ENCODE data around the gene ST6GALNAC3.
A peak's percentile ranks its signal among the peaks of the same experiment; 100 is the strongest.

The ST6GALNAC3 gene

DNA sequence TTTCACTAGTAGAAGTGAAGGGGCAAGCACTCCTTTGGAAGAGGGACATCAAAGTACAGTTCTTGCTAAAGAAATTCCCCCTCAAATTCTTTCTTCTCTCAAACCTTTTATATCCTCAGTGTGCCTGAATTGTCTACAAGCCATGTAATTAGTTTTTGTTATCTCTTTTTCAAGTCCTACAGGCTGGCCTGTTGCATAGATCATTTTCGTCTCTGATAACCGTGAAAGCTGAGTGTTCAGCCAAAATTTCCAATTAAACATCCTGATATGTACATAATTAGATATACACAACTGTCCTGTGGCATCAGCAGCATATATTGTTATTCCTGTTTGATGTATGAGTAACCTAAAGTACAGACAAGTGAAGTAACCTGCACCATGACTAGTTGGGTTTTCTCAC lies 417.2 kb downstream of the ST6GALNAC3 start:
- DNase-seq = no peak

DNA sequence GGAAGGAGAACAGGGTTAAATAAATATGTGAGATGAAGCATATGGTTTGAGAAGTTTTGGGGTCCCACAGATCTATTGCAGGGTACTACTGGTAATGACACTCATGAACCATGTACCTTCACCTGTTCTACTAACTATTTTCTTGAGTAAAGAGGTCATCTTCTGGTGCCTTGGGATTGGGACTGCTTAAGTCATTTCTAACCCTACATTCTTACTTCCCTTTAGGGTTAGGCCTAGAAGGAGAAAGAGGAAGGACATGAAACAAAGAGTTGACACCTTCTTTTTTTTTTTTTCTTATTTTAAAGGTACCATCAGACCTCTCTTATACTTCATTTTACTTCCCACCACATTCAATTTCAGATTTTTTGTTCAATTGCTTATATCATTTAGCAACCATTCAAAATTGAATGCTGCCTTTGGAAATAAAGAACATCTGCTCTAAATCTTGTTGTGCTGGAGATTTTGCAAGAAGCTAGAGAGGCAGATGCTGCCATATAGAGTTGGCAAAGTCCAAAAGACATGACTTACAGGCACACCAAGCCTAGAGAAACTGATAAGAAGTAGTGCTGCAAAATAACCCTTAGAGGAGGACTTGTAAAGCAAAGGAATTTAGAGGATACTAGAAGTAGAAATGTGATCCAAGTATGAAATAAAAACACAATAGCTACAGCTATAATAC lies 418.3 kb downstream of the ST6GALNAC3 start:
- DNase-seq = no peak

- DNase-seq = no peak
Observed at GRCh38 chr1:76494807-76495206, 420.3 kb downstream of the ST6GALNAC3 start.

DNA sequence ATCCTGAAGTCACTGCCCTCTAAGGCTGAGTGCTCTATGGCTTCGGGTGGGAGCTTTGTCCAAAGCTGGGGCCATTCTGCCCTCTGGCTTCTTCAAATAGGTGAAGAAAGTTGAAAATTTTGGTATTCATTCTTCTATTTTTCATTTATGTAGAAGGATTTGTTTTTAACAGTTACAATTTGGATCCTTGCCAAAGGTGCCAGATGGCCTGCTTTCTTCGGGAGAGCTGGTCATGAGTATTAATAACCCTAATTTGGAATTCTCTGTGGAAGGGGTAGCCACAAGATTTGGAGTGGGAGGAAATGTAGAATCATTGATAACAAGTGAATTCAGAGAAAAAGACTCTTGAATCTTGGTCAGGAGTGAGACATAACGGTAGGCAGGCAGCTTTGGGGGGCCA lies 422.3 kb downstream of the ST6GALNAC3 start:
- no peak for DNase-seq

DNA sequence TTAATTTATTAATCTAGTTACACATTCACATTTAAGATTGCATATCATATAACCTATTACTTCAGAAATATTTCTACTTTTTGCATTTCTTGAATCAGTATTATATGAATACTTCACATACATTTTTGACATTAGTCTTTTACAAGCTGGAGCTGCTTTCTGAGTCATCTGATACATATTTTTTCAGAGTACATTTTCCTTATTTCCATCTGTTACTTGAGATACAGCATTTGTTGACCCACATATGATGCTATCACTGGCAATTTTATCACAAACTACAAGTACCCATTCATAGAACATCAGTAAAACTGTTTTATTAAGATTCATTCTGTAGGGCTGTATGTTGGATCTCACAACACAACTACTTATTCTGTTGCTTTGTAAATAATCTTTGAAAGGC lies 425.6 kb downstream of the ST6GALNAC3 start:
- no peak for DNase-seq

DNA sequence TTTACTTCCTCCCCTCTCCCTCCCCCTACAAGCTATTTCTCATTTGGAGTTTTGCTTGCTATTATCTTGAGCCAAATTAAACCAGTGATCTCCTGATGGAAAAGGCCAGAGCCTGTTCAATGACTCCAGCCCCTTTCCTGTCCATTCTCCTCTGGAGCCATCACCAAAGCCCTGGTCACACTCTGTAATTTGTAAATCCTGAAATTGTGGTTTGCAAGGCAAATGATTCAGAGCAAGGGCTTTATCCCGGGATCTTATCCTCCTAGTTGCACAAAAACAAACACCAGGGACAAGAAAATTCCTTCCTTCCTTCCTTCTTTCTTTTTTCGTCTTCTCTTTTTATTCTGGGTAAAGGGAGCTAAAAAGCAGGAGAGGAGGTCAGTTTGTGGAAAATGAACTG lies 426.6 kb downstream of the ST6GALNAC3 start:
- no peak for DNase-seq

- DNase-seq = no peak
Observed at GRCh38 chr1:76501586-76502219, 427.2 kb downstream of the ST6GALNAC3 start.

DNA sequence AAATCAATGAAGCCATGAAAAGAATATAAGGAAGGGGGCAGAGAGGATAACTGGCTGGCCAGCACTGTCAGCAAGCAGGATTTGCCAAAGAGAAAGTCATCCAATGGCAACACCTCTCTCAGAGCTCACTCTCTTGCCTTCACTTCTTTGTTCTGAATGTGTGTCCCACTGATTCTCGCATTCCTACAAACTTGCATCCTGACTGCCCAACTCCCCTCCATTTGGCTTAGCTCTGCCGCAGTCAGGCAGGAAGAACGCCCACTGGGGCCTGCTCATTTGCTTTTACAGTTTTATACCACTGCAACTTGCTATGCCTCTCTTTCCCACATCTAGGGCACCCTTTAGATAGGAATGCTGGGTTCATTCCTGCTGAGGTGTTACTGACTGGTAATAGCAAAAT lies 428.6 kb downstream of the ST6GALNAC3 start:
- no peak for DNase-seq

- no peak for DNase-seq
Observed at GRCh38 chr1:76503736-76504135, 429.2 kb downstream of the ST6GALNAC3 start.

DNA sequence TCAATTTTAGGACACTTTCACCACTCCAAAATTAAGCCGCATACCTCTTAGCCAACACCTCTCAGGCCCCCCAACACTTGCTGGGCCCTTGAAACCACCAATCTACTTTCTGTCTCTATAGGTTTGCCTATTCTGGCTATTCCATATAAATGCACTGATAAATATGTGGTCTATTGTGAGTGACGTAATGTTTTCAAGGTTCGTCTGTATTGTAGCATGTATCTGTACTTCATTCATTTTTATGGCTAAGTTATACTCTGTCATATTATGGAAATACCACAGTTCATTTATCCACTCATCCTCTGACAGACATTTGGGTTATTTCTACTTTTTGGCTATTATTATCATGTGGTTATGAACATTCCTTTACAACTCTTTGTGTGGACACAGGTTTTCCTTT lies 432.8 kb downstream of the ST6GALNAC3 start:
- no peak for DNase-seq

DNA sequence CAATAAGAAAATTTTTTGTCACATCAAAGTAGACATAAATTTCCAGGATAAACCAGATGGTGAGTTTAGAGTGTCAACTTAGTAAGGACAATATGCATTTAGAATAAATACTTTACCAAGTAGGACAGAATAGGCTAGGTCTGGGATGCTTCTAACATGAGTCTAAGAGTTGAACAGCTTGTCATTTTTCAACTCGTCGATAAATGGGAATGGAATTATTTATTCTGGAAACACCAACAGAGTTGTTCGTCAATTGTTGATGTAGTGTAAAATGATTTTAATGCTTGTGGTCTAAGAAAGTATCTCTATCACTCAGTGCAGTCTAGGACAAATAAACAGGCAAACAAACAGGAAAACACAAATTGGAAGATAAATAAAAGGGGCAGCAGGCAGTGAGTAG lies 434.3 kb downstream of the ST6GALNAC3 start:
- no peak for DNase-seq

DNA sequence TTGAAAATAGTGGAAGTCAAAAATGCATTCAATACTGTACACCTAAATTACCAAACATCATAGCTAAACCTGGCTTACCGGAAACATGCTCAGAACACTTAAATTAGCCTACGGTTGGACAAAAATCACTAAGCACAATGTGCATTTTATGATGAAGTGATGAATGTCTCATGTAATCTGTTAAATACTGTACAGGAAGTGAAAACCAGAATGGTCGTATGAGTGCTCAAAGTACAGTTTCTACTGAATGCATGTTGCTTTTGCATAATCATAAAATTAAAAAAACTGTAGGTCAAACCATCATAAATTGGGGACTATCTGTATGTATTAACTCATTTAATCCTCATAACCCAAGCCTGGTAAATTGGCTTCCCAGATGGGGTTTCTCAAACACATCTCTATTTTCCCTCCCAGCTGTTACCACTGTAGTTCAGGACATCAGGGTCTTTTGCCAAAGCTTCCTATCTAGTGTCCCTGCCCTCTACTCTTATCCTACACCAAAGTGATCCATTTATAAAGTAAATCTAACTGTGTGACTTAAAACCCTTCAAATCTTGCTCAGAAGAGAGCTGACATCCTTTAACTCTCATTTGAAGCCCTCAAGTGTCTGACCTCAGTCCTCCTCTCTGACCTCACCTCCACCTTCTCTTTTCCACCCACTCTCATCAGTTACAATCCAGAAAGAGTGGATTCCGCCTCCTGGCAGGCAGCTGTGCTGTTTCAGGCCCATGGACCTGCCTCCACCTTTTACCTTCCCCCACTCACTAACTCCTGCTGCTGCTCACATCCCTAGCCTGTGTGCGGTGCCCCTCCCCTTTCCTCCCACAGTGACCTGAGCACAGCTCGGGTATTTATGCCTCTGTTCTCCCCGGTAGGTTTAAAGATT lies 436.4 kb downstream of the ST6GALNAC3 start:
- DNase-seq = peak in 1 of 56 donors; percentile 3

DNA sequence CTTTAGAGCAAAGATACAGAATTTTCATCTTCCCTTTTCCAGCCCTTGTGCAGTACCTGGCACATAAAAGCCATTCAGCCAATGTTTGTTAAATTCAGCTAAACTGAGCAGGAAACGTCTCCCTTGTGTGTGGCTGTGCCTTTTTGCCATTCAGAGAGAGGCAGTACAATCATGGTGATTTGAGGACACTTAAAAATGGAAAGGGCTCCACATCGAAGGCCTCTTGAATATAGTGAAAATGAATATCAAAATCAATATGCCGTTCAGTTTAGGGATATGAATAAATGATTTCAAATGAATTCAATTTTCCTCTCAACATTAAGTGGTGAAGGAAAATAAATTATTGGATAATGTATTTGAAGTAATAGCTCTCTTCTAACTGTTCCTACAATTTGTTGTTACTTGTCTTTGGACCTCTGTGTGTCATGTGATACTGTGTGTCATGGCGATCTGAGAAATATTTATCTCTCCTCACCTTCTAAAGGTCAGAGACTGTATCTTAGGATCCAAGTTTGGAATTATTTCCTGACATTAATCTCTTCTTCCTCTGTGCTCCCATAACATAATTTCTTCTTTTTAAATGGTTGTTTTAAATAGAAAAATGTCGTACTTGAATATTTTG lies 437.1 kb downstream of the ST6GALNAC3 start:
- no peak for DNase-seq

GRCh38 chr1:76530953-76531352 lies 456.4 kb downstream of the ST6GALNAC3 start:
- no peak for DNase-seq

DNA sequence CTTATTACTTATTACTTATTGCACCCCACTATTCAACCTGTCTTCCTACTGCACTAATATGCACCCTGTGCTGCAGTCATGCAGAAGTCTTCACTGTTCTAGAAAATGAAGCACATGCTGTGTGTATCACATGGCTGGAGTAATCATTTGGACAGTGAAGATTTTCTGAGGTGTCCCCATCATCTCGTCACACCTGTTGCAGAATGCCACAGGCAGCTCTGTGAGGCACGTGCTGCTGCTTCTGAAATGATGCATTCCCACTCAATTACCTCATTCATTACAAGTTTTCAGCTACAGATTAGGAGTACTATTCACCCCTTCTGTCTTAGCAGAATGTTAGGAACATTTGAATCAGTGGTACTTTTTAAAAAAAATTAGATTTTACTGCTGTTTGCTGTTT lies 467.1 kb downstream of the ST6GALNAC3 start:
- DNase-seq = no peak

DNA sequence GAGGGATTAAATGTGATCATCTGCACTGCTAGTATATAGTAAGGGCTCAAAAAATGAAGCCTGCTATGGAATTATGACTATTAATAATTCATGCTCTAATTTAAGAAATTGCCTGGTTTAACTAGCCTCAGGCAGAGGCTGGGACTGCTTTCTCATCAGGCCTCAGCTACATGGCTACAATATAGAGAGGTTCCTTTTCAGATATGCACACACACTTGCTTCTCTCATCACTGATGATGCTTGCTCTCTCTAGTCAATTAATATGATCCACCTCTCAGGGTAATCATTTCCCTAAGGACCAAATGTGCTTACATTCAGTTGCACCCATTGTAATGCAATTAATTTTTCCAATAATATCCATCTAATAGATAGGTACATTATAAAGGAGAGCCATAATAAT lies 467.8 kb downstream of the ST6GALNAC3 start:
- no peak for DNase-seq

DNA sequence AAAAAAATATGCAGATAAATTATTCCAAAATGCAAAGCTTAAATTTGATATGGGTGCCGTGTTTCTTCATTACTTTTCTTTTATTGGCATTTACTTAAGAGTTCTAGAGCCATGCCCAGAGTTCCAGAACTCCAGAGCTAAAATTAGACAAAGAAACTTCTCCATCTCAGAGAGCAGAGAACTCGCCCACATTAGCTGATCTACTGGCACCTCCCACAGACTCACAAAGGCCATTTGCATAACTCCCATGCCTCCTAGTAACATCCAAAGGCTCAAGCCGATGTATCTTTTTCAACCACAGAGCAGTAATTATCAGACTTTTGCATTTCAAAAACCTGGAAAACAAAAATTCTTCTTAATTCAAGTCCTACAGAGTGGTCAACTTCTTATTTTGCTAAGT lies 468.9 kb downstream of the ST6GALNAC3 start:
- peak in 4 of 56 donors; percentile 1 to 7 (median 3) for DNase-seq

- DNase-seq = no peak
Observed at GRCh38 chr1:76546354-76546933, 471.9 kb downstream of the ST6GALNAC3 start.

DNA sequence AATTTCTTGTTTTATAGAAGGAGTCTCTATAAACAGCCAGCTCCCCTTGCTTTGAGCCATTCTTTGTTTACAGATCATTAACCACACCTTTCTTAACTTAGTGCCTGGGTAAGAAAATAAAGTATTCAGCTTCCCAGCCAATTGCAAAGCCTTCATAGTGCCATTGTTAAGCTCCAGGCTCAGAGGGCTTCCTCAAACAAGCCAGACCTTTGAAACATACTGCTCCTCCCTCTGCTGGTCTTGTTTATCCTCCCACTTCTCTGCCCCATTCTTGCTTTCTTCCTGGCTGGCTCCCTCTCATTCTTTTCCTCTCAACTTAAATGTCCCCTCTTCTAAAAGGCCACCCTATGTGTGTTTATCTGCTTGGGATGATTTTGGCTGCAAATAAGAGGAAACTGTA lies 473.4 kb downstream of the ST6GALNAC3 start:
- no peak for DNase-seq

DNA sequence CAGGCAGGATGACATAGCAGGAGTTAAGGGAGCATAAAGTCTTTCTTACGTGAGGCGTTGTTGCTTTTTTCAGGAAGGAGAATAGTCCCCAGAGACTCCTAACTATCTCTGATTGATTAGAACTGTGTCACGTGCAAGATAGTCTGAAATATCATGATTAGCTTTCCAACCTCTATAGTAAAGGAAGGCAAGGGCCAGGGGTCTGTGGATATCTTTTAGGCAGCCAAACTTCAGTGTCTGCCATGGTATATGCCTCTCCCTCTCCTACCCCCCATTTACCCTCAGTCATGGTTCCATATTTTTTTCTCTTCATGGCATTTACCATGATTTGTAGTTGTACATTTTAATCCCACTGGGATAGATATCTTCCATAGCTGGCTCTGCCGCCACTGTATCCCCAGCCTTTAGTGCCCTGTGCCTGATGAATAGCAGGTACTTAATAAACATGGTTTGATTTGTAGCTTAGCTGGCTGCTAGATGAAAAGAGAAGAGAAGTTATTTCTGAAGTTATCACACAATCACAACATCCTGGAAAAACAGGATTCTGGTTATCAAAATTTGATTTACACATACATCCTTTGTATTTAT lies 474.1 kb downstream of the ST6GALNAC3 start:
- no peak for DNase-seq

DNA sequence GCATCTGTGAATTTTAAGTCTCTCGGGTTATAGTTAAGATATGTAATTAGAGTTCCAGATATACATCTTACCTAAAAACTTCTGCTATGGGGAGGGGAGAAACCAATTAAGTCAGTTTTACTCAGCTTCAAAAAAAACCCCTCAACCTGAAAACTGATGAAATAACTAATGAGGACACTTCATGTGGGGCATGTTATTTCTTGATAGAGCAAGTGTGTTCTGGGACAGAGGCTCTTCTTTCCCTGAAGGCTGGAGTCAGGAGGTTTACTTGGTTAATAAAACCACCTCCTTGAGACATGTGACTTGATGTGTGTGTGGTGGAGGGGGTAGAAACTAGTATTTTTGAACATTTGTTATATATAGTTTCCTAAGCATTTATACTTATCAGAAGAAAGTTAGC lies 479.7 kb downstream of the ST6GALNAC3 start:
- no peak for DNase-seq

Measured in nucleus accumbens (tissue), 56 donors.